AG10803 (cell line): ENCODE measurements around the gene FZD10.

Source experiments
- DNase-seq: peaks from one replicate; pipeline ENCODE4 v3.0.0; 2010; ENCODE audit warnings: low read depth
- H3K4me3 ChIP-seq: 2 replicates; pipeline ENCODE4 v1.5.1; 2011; ENCODE audit warnings: mild to moderate bottlenecking, low read length, control low read depth
- CTCF ChIP-seq: conservative IDR thresholded peaks from 2 replicates; pipeline ENCODE4 v1.5.1; 2011; ENCODE audit warnings: mild to moderate bottlenecking, low read length, control low read depth, inconsistent platforms

FZD10 gene

GRCh38 chr12:130167537-130167936 is 5.3 kb downstream of the FZD10 start:
- no peak overlapping the region for H3K4me3 ChIP-seq
- DNase-seq, result no peak
- no peak for TF ChIP-seq CTCF

GRCh38 chr12:130169256-130169655 is 7.0 kb downstream of the FZD10 start:
- TF ChIP-seq CTCF, result no peak
- no peak overlapping the region for H3K4me3 ChIP-seq

GRCh38 chr12:130169924-130170323 is 7.7 kb downstream of the FZD10 start:
- TF ChIP-seq CTCF, result no peak
- no peak overlapping the region for H3K4me3 ChIP-seq
- DNase-seq, result no peak

More at GRCh38 chr12:130169256-130169655, 7.0 kb downstream of the FZD10 start:
- DNase-seq, result no peak

- no peak for TF ChIP-seq CTCF
- H3K4me3 ChIP-seq, result no peak overlapping the region
- no peak for DNase-seq
These were observed 8.3 kb downstream of the FZD10 start for GRCh38 chr12:130170611-130171010.

- H3K4me3 ChIP-seq, result no peak overlapping the region
- no peak for DNase-seq
- no peak for TF ChIP-seq CTCF
These were observed 15.5 kb downstream of the FZD10 start for GRCh38 chr12:130177635-130178242.

GRCh38 chr12:130178282-130178681 is 16.0 kb downstream of the FZD10 start:
- no peak overlapping the region for H3K4me3 ChIP-seq
- no peak for DNase-seq
- no peak for TF ChIP-seq CTCF

- no peak overlapping the region for H3K4me3 ChIP-seq
- no peak for DNase-seq
- TF ChIP-seq CTCF, result no peak
These were observed 16.9 kb downstream of the FZD10 start for GRCh38 chr12:130179191-130179590.
